ENCODE measurements around the gene PRR5.
A peak's percentile ranks its signal among the peaks of the same experiment; 100 is the strongest.
"Not testable (repeated sequence)": the region's sequence is repeated elsewhere in the genome, so short reads cannot be mapped to it uniquely, and the experiment has no call there.

The PRR5 gene

GRCh38 chr22:44701824-44702478 is at the start of gene PRR5:
Gene PRR5, plus strand, starts transcription at chr22:44702204. Its CDS starts 271 bp downstream, at chr22:44702475.
- DNase-seq: peak in 7 of 14 donors; percentile 11 to 68 (median 16)

GRCh38 chr22:44652866-44653265 is 49.1 kb upstream of the PRR5 start:
- not testable (repeated sequence) for DNase-seq

- peak in 7 of 14 donors; percentile 36 to 83 (median 67) for DNase-seq
These were observed 43.6 kb upstream of the PRR5 start for GRCh38 chr22:44658311-44658953.

GRCh38 chr22:44659140-44659539 is 42.9 kb upstream of the PRR5 start:
- peak in 9 of 14 donors; percentile 40 to 88 (median 55) for DNase-seq

- no peak for DNase-seq
These were observed 41.8 kb upstream of the PRR5 start for GRCh38 chr22:44660051-44660830.

GRCh38 chr22:44661070-44661469 is 40.9 kb upstream of the PRR5 start:
- DNase-seq: no peak

- DNase-seq: no peak
These were observed 40.1 kb upstream of the PRR5 start for GRCh38 chr22:44661659-44662569.

- no peak for DNase-seq
These were observed 38.6 kb upstream of the PRR5 start for GRCh38 chr22:44663256-44663999.

- DNase-seq: peak in 11 of 14 donors; percentile 9 to 77 (median 58)
These were observed 37.9 kb upstream of the PRR5 start for GRCh38 chr22:44664149-44664548.

GRCh38 chr22:44665115-44665514 is 36.9 kb upstream of the PRR5 start:
- peak in 8 of 14 donors; percentile 21 to 63 (median 39) for DNase-seq

- no peak for DNase-seq
These were observed 35.8 kb upstream of the PRR5 start for GRCh38 chr22:44666207-44666585.

GRCh38 chr22:44667276-44667675 is 34.7 kb upstream of the PRR5 start:
- DNase-seq: no peak

- DNase-seq: no peak
These were observed 34.2 kb upstream of the PRR5 start for GRCh38 chr22:44667829-44668189.

GRCh38 chr22:44668190-44668885 is 33.7 kb upstream of the PRR5 start:
- DNase-seq: peak in 2 of 14 donors; percentile 30 to 67

GRCh38 chr22:44668886-44669521 is 33.0 kb upstream of the PRR5 start:
- no peak for DNase-seq

GRCh38 chr22:44669561-44669976 is 32.4 kb upstream of the PRR5 start:
- DNase-seq: no peak

GRCh38 chr22:44670220-44670988 is 31.6 kb upstream of the PRR5 start:
- DNase-seq: peak in 1 of 14 donors; percentile 51

- no peak for DNase-seq
These were observed 30.3 kb upstream of the PRR5 start for GRCh38 chr22:44671742-44672141.

- DNase-seq: no peak
These were observed 29.4 kb upstream of the PRR5 start for GRCh38 chr22:44672632-44673031.

GRCh38 chr22:44673406-44673805 is 28.6 kb upstream of the PRR5 start:
- DNase-seq: no peak
